Skeletal muscle satellite cell (primary cell): ENCODE measurements around the gene ATN1.

Experiments used
- H3K27me3 ChIP-seq: 2 replicates; pipeline ENCODE4 v1.7.0; 2013; ENCODE audit warnings: low read length; ENCODE audit not compliant: control insufficient read depth, insufficient read depth
- H3K36me3 ChIP-seq: 2 replicates; pipeline ENCODE4 v1.7.0; 2013; ENCODE audit warnings: mild to moderate bottlenecking, control low read depth, low read length; ENCODE audit not compliant: insufficient read depth
- H3K4me1 ChIP-seq: 2 replicates; pipeline ENCODE4 v1.7.0; 2013; ENCODE audit warnings: low read length; ENCODE audit not compliant: control insufficient read depth, insufficient read depth
- H3K4me2 ChIP-seq: 2 replicates; pipeline ENCODE4 v1.7.0; 2013; ENCODE audit warnings: mild to moderate bottlenecking, low read length
- H3K4me3 ChIP-seq: 2 replicates; pipeline ENCODE4 v1.7.0; 2013; ENCODE audit warnings: low read length
- H3K9ac ChIP-seq: 2 replicates; pipeline ENCODE4 v1.7.0; 2013; ENCODE audit warnings: mild to moderate bottlenecking, low read depth, low read length, moderate library complexity
- H3K9me3 ChIP-seq: replicated peaks from 2 replicates; pipeline ENCODE4 v1.7.0; 2013; ENCODE audit warnings: mild to moderate bottlenecking, control low read depth, low read length

ATN1 gene

DNA sequence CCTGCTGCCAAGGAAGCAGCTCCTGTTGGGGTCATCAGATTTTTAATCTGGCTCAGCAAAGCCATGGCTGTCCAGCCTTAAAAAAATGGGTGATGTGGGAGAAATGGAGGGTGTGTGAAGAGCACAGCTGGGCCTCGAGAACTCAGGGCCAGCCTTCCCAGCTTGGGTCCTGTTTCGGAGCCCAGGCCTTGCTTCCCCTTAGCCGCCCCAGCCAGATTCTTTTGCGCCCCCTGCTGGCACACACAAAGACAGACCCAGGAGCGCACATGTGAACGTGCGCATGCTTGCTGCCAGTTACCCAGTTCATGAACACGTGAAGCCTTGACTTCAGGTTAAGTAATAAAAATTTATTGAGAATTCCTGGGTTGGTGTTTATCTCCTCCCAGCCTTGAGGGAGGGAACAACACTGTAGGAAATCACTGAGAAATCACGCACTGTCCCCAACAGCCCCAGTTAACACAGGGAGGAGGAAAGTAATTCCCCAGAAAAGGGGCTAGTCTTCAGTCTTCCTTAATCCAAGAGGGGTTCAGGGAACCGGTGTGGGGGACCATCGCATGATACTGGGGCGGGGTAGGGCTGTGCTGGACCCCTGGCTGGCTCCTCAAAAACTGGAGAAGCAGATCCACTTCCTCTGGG, 37.4 kb downstream of the ATN1 start:
- peaks cover 32% of the 10 kb centered on the region for H3K4me1 ChIP-seq
- H3K9ac ChIP-seq, result peak overlapping the region; percentile 46
- no peak overlapping the region for H3K4me3 ChIP-seq

DNA sequence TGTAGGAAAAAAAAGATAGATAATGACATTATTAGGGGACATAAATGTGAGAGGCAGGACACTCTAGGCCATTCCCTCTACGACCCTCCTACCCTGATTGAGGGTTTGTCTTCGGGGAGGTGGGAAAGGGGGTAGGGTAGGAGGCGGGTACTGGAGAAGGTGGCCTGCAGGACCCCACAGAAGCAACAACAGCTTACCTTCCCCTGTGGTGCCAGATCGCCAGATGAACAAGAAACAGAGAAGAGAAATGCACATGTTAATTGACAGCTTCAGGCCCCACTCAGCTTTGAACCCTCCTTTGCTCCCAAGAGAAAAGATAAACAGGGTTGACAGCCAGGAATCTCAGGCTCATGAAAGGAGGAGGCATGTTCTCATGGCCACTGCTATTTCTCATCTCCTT, 38.0 kb downstream of the ATN1 start:
- no peaks in the 10 kb centered on the region for H3K27me3 ChIP-seq
- H3K9ac ChIP-seq, result no peak overlapping the region
- H3K36me3 ChIP-seq, result peaks cover 50% of the 10 kb centered on the region
- no peaks in the 10 kb centered on the region for H3K9me3 ChIP-seq
- peaks cover 29% of the 10 kb centered on the region for H3K4me1 ChIP-seq
- no peak overlapping the region for H3K4me2 ChIP-seq
- no peak overlapping the region for H3K4me3 ChIP-seq

More for the DNA sequence above, 37.4 kb downstream of the ATN1 start:
- no peaks in the 10 kb centered on the region for H3K9me3 ChIP-seq
- H3K4me2 ChIP-seq, result no peak overlapping the region
- peaks cover 50% of the 10 kb centered on the region for H3K36me3 ChIP-seq
- H3K27me3 ChIP-seq, result no peaks in the 10 kb centered on the region

DNA sequence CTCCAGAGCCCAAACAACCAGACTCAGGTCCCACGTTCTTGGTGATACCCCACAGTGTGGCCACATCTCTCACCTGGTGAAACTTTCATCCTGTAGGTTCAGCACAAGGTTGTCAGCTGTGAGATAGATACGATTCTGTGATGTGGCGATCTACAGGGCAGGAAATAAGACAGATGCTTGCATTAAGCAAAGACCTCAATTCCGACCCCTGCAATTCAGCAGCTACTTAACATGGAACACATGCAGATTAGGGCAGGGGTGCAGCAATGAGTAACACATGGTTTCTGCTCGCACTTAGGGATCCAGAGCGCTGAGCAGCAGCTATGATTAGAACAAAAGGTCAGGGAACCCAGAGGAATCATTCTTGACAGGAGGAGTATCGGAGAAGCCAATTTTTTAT, 38.6 kb downstream of the ATN1 start:
- Histone ChIP-seq H3K4me1 (peaks cover 22% of the 10 kb centered on the region), H3K4me3 (no peak overlapping the region), H3K4me2 (no peak overlapping the region), H3K9ac (no peak overlapping the region), H3K9me3 (no peaks in the 10 kb centered on the region), H3K27me3 (no peaks in the 10 kb centered on the region), H3K36me3 (peaks cover 50% of the 10 kb centered on the region)

DNA sequence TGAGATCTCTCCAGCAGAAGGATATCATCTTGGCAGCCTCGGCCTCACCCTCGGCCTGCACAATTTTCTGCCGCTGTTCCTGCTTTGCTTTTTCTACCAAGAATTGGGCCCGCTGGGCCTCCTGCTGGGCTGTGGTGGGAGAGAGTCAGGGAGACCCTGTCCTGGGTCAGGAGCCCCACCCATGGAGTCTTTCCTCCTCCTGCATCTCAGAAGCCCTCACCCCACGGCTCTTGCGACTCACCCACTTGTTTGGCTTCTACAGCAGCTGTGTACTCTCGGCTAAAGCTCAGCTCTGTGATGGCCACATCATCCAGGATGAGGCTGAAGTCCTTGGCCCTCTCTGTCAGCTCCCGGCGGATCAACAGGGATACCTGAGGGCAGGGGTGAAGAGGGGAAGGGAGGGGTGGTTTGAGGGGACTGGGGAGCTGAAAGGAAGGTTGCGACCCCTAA, 39.9 kb downstream of the ATN1 start:
- Histone ChIP-seq H3K9me3 (no peaks in the 10 kb centered on the region), H3K4me1 (peaks cover 15% of the 10 kb centered on the region), H3K27me3 (no peaks in the 10 kb centered on the region), H3K4me2 (no peak overlapping the region), H3K36me3 (peaks cover 55% of the 10 kb centered on the region), H3K9ac (peak overlapping the region; percentile 97), H3K4me3 (no peak overlapping the region)

DNA sequence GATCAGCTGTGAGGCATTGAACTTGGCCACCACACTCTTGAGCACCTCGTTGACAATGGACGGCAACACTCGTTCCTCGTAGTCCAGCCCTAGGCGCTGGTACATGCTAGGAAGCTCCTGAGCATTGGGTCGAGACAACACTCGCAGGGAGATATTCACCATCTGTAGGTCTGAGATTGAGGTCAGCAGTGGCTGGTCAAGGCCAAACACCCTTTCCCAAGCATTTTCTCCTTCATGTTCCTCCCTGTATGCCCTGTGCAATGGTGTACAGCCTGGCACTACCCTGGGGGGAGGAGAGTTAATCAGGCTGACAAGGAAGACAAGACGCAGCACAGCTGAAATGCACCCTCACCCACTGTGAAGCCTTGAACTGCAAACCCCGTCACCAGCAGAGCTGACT, 40.7 kb downstream of the ATN1 start:
- H3K9me3 ChIP-seq, result no peaks in the 10 kb centered on the region
- H3K4me2 ChIP-seq, result peak overlapping the region; percentile 96
- peak overlapping the region; percentile 97 for H3K9ac ChIP-seq
- no peaks in the 10 kb centered on the region for H3K27me3 ChIP-seq
- H3K4me1 ChIP-seq, result peaks cover 15% of the 10 kb centered on the region
- H3K4me3 ChIP-seq, result peak overlapping the region; percentile 10
- peaks cover 55% of the 10 kb centered on the region for H3K36me3 ChIP-seq

DNA sequence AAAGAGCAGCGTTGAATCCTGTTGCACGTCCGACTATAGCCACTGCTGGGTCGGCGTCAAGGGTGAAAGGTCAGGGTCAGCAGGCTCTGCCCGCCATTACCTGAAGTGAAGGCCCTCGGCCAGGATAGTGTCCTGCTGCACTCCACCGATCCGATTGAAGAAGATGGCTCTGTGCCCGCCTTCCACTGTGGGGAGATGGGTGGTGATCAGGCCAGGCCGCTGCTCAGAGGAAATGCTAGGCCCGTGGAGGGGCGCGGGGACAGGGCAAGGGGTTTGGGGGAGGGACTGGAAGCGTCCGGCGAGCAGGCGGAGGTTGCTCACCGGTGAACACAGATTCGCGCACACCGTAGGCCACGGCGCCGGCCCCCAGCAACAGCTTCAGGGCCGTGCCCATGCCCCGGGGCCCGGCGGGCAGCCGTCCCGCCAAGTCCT, 42.4 kb downstream of the ATN1 start:
- Histone ChIP-seq H3K4me2 (peak overlapping the region; percentile 96), H3K9ac (peak overlapping the region; percentile 97), H3K36me3 (peaks cover 57% of the 10 kb centered on the region), H3K9me3 (no peaks in the 10 kb centered on the region), H3K4me1 (peaks cover 15% of the 10 kb centered on the region), H3K4me3 (peak overlapping the region; percentile 91), H3K27me3 (no peaks in the 10 kb centered on the region)

DNA sequence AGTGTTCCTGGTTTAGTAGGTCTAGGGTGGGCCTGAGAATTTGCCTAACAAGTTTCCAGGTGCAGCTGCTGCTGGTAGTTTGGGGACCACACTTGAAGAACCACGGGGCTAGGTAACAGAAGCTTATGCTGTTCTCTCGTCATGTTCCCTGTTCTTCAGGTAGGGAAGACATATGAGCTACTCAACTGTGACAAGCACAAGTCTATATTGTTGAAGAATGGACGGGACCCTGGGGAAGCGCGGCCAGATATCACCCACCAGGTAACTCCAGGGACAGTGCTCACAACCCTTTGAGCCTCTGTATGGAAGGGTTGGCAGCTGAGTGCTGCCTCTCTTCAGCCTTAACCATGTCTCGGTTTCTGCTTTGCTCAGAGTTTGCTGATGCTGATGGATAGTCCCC, 46.4 kb downstream of the ATN1 start:
- no peak overlapping the region for H3K4me2 ChIP-seq
- H3K4me3 ChIP-seq, result no peak overlapping the region
- H3K36me3 ChIP-seq, result peaks cover 57% of the 10 kb centered on the region
- H3K9ac ChIP-seq, result no peak overlapping the region
- H3K27me3 ChIP-seq, result no peaks in the 10 kb centered on the region
- H3K4me1 ChIP-seq, result peaks cover 7% of the 10 kb centered on the region
- no peaks in the 10 kb centered on the region for H3K9me3 ChIP-seq

DNA sequence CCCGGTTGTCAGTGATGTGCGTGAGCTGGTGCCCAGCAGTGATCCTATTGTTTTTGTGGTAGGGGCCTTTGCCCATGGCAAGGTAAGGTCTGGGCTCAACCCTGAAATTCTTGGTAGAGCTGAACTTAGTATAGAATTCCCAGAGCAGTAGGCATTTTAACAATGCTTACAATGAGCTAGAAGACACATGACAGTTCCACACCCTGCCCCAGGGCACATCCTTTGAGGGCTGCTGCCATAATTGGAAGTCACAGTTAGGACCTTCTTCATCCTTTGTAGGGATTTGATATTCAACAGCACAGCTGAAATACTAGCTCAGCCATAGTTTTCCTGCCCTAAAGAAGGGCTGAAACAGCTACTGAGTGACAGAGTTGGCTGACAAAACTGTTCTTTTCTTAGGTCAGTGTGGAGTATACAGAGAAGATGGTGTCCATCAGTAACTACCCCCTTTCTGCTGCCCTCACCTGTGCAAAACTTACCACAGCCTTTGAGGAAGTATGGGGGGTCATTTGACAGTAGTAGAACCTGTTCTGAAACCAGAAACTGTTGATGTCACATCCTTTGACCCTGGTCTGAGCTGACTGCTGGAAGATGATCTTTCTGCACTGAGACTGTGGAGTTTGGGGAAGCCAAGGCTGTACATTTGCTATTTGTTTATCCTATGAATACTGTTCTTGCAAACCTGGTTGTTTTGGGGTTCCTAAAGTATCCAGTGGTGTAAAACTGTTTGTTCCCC, 47.7 kb downstream of the ATN1 start:
- Histone ChIP-seq H3K9ac (no peak overlapping the region), H3K4me1 (peaks cover 4% of the 10 kb centered on the region), H3K4me2 (no peak overlapping the region), H3K36me3 (peaks cover 57% of the 10 kb centered on the region), H3K27me3 (no peaks in the 10 kb centered on the region), H3K9me3 (no peaks in the 10 kb centered on the region), H3K4me3 (no peak overlapping the region)

DNA sequence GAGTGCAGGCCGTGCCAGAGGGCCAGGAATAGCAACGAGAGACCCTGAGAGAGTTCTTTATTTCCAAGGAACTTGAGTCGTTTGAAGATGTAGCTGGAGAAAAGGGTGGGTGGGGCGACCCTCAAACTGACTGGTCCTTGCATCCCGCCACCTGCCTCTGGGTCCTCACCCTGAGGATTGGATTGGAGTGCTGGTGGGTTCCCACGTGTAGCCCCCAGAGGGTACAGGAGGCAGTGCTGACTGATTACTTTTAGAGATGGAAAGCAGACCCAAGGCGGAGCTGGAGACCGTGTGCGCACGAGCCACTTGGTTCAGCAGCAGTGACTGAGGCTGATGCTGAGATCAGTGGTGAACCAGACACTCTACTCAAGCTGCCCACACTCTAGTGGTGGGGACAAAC, 49.9 kb downstream of the ATN1 start:
- Histone ChIP-seq H3K9ac (no peak overlapping the region), H3K4me3 (no peak overlapping the region), H3K27me3 (no peaks in the 10 kb centered on the region), H3K36me3 (peaks cover 57% of the 10 kb centered on the region), H3K4me2 (no peak overlapping the region), H3K9me3 (no peaks in the 10 kb centered on the region), H3K4me1 (no peaks in the 10 kb centered on the region)

DNA sequence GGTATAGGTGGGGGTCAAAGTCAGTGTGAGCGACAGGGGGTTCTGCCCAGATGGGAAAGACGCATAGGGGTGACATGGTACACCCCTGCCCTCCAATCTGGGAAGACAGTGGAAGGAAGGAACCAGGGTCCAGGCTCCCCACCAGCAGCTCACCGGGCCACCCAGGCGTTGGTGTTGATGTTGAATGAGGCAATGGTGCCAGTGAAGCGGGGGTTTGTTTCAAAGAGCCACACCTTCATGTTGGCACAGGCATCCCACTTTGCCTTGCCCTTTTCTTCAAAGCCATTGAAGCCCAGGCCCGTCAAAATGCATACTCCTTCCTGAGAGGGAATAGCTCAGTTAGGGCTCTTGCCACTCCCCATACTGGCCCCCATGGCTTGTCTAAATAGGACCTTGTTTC, 50.4 kb downstream of the ATN1 start:
- H3K4me1 ChIP-seq, result no peaks in the 10 kb centered on the region
- H3K36me3 ChIP-seq, result peaks cover 60% of the 10 kb centered on the region
- H3K9ac ChIP-seq, result no peak overlapping the region
- no peaks in the 10 kb centered on the region for H3K27me3 ChIP-seq
- H3K9me3 ChIP-seq, result no peaks in the 10 kb centered on the region
- no peak overlapping the region for H3K4me3 ChIP-seq
- H3K4me2 ChIP-seq, result no peak overlapping the region

DNA sequence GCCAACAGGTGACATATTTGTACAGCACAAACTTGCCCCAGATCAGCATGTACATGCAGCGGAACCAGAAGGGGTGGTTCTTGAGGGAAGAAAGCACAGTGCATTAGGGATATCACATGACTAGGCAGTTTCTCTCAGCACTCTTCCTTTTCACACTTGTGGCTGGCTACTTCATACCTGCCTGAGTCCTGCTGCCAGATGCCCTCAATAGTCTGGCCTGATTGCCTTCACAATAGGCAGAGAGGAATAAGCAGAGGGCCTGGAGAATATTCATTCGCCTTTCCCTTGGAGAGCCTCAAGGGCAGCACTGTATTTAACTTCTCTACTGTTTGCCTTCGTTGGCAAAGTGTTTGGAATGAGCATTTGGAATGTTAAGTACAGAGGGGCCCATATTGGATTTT, 50.9 kb downstream of the ATN1 start:
- no peaks in the 10 kb centered on the region for H3K4me1 ChIP-seq
- H3K4me2 ChIP-seq, result no peak overlapping the region
- peaks cover 60% of the 10 kb centered on the region for H3K36me3 ChIP-seq
- no peak overlapping the region for H3K9ac ChIP-seq
- no peaks in the 10 kb centered on the region for H3K27me3 ChIP-seq
- no peak overlapping the region for H3K4me3 ChIP-seq
- no peaks in the 10 kb centered on the region for H3K9me3 ChIP-seq

DNA sequence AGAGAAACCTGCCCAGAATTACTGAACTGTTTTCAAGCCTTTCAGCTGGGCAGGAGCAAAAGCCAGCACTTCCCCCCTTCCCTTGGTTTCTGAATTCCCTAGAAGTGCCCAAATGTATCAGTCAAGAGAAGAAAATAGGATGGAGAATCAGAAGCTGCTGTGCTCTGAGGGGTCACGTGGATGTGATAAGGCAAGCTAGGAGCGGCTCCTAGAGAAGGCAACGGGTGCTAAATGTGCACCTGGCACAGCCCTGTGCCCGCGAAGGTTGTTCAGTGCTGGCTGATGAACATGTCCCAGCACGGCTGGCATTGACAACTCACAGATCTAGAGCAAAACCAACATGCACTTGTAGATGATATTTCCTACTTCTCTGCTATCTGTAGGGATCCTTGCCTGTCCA, 51.3 kb downstream of the ATN1 start:
- H3K36me3 ChIP-seq, result peaks cover 59% of the 10 kb centered on the region
- H3K9me3 ChIP-seq, result no peaks in the 10 kb centered on the region
- H3K4me1 ChIP-seq, result no peaks in the 10 kb centered on the region
- H3K4me2 ChIP-seq, result no peak overlapping the region
- no peak overlapping the region for H3K4me3 ChIP-seq
- no peaks in the 10 kb centered on the region for H3K27me3 ChIP-seq
- no peak overlapping the region for H3K9ac ChIP-seq
